Measurements from ENCODE around the gene WDFY4. TPM values are rescaled to one million over a fixed set of nuclear protein-coding genes. Genes with fewer than 3 reads are reported as not detected.

The WDFY4 gene
- total RNA-seq, 4 donors from 2014 or later: 0.61 to 3.8 (median 0.88) TPM

- 84 to 86% methylated on average over 10 to 14 of the region's 27 CpGs for WGBS, 2 donors
- Histone ChIP-seq H3K4me3 (no peak overlapping the region), H3K4me1 (no peaks in the 10 kb centered on the region), H3K27ac (no peak overlapping the region), H3K36me3 (no peaks in the 10 kb centered on the region), H3K27me3 (no peaks in the 10 kb centered on the region), H3K9me3 (no peaks in the 10 kb centered on the region)
- intact Hi-C loops (cut with DNase I): no loop called here
- no peak for TF ChIP-seq POLR2A (IDR thresholded peaks at IDR 0.05)
- no peak for TF ChIP-seq CTCF (IDR thresholded peaks at IDR 0.05)
- DNase-seq: no peak
Observed at GRCh38 chr10:48745662-48746245, 61.1 kb downstream of the WDFY4 start.

- no peak for TF ChIP-seq POLR2A (IDR thresholded peaks at IDR 0.05)
- no peak for TF ChIP-seq CTCF (IDR thresholded peaks at IDR 0.05)
- no peaks in the 10 kb centered on the region for H3K9me3 ChIP-seq
- intact Hi-C loops (cut with DNase I): no loop called here
- no peak overlapping the region for H3K27ac ChIP-seq
- H3K4me3 ChIP-seq: no peak overlapping the region
- no peaks in the 10 kb centered on the region for H3K4me1 ChIP-seq
- no peaks in the 10 kb centered on the region for H3K36me3 ChIP-seq
- WGBS, 2 donors: 61 to 63% methylated on average over 3 to 4 of the region's 4 CpGs
- H3K27me3 ChIP-seq: no peaks in the 10 kb centered on the region
- DNase-seq: no peak
Observed at GRCh38 chr10:48748573-48748972, 63.9 kb downstream of the WDFY4 start.

- intact Hi-C loops (cut with DNase I): no loop called here
- no peaks in the 10 kb centered on the region for H3K9me3 ChIP-seq
- no peaks in the 10 kb centered on the region for H3K4me1 ChIP-seq
- 82 to 88% methylated on average over 1 of the region's 1 CpG for WGBS, 2 donors
- H3K36me3 ChIP-seq: no peaks in the 10 kb centered on the region
- no peaks in the 10 kb centered on the region for H3K27me3 ChIP-seq
- H3K4me3 ChIP-seq: no peak overlapping the region
- no peak overlapping the region for H3K27ac ChIP-seq
- no peak for DNase-seq
- TF ChIP-seq POLR2A (IDR thresholded peaks at IDR 0.05) (no peak), CTCF (IDR thresholded peaks at IDR 0.05) (no peak)
Observed at GRCh38 chr10:48749254-48749787, 64.6 kb downstream of the WDFY4 start.

GRCh38 chr10:48750019-48750418 lies 65.3 kb downstream of the WDFY4 start:
- TF ChIP-seq POLR2A (IDR thresholded peaks at IDR 0.05): no peak
- no peak for TF ChIP-seq CTCF (IDR thresholded peaks at IDR 0.05)
- H3K4me3 ChIP-seq: no peak overlapping the region
- H3K27me3 ChIP-seq: no peaks in the 10 kb centered on the region
- WGBS, 2 donors: 50 to 67% methylated on average over 1 of the region's 1 CpG
- intact Hi-C loops (cut with DNase I): no loop called here
- no peaks in the 10 kb centered on the region for H3K36me3 ChIP-seq
- no peaks in the 10 kb centered on the region for H3K9me3 ChIP-seq
- H3K27ac ChIP-seq: no peak overlapping the region
- no peaks in the 10 kb centered on the region for H3K4me1 ChIP-seq
- no peak for DNase-seq

GRCh38 chr10:48750991-48751390 lies 66.3 kb downstream of the WDFY4 start:
- no peak for DNase-seq
- Histone ChIP-seq H3K4me1 (no peaks in the 10 kb centered on the region), H3K4me3 (no peak overlapping the region), H3K9me3 (no peaks in the 10 kb centered on the region), H3K27ac (no peak overlapping the region), H3K27me3 (no peaks in the 10 kb centered on the region), H3K36me3 (no peaks in the 10 kb centered on the region)
- intact Hi-C loops (cut with DNase I): no loop called here
- TF ChIP-seq CTCF (IDR thresholded peaks at IDR 0.05): no peak
- TF ChIP-seq POLR2A (IDR thresholded peaks at IDR 0.05): no peak
- 89 to 92% methylated on average over 5 of the region's 5 CpGs for WGBS, 2 donors
